ENCODE data around the gene UBE2D2. TPM values are rescaled to one million over a fixed set of nuclear protein-coding genes. Genes with fewer than 3 reads are reported as not detected.

The UBE2D2 gene
- total and polyA plus RNA-seq, 10 of the 15 experiments (the other 5 are each of a cell fraction or from before 2014, with no cell fraction given): 58.6 to 245 (median 128) TPM

- no peak for TF ChIP-seq KAT2A (conservative IDR thresholded peaks at IDR 0.05; ENCODE audit: control insufficient read depth, low read depth, low read length)
- TF ChIP-seq E2F4 (IDR thresholded peaks at IDR 0.05; ENCODE audit: low read depth, low read length): no peak
- TF ChIP-seq BACH1 (IDR thresholded peaks at IDR 0.05; ENCODE audit: borderline replicate concordance): no peak
- TF ChIP-seq EED (IDR thresholded peaks at IDR 0.05; ENCODE audit: low read depth): 0 out of 2 replicates have a peak, but pooled peaks have one; percentile 18
- TF ChIP-seq NFXL1 (IDR thresholded peaks at IDR 0.05; ENCODE audit: borderline replicate concordance): no peak
- no peak for TF ChIP-seq CBX3 (IDR thresholded peaks at IDR 0.05; ENCODE audit: borderline replicate concordance, low read depth)
- TF ChIP-seq PKNOX1 (IDR thresholded peaks at IDR 0.05): no peak
- TF ChIP-seq BCL11A (IDR thresholded peaks at IDR 0.05; ENCODE audit: low read depth, low read length): no peak
- no peak for TF ChIP-seq SKIL (IDR thresholded peaks at IDR 0.05; ENCODE audit: low read depth, poor library complexity, severe bottlenecking)
- no peak for TF ChIP-seq ATF2 (IDR thresholded peaks at IDR 0.05; ENCODE audit: low read length)
- peak; percentile 88 for TF ChIP-seq TCF7 (IDR thresholded peaks at IDR 0.05; ENCODE audit: borderline replicate concordance)
- TF ChIP-seq RELA (IDR thresholded peaks at IDR 0.05; ENCODE audit: borderline replicate concordance, partially characterized antibody): no peak
- no peak for TF ChIP-seq CHD4 (IDR thresholded peaks at IDR 0.05)
- no peak for TF ChIP-seq ELK1 (IDR thresholded peaks at IDR 0.05; ENCODE audit: low read depth, low read length)
- TF ChIP-seq SIN3A (IDR thresholded peaks at IDR 0.05; ENCODE audit: low read depth, low read length): no peak
- TF ChIP-seq MEF2B (IDR thresholded peaks at IDR 0.05; ENCODE audit: partially characterized antibody, poor library complexity, severe bottlenecking): peak; percentile 85
- TF ChIP-seq HDAC2 (IDR thresholded peaks at IDR 0.05): no peak
- no peak for TF ChIP-seq TCF12 (IDR thresholded peaks at IDR 0.05; ENCODE audit: low read depth, low read length)
- TF ChIP-seq E2F8 (IDR thresholded peaks at IDR 0.05; ENCODE audit: low read depth, partially characterized antibody): no peak
- TF ChIP-seq SUZ12 (IDR thresholded peaks at IDR 0.05; ENCODE audit: unreplicated experiment): no peak
- no peak for TF ChIP-seq MYB (IDR thresholded peaks at IDR 0.05; ENCODE audit: borderline replicate concordance, low read depth, low read length)
Measured at GRCh38 chr5:139523635-139524445, 37.3 kb upstream of the UBE2D2 start (continued).
